ENCODE measurements around the gene NELL2.

NELL2 gene

GRCh38 chr12:44462729-44463128, 413.4 kb downstream of the NELL2 start:
- DNase-seq (ENCODE audit: low read depth), result no peak

- DNase-seq (ENCODE audit: low read depth), result no peak
These were observed 415.9 kb downstream of the NELL2 start for GRCh38 chr12:44460261-44460660.

- no peak for DNase-seq (ENCODE audit: low read depth)
These were observed 416.5 kb downstream of the NELL2 start for GRCh38 chr12:44459569-44459968.
